Activated CD4-positive, alpha-beta T cell treated with anti-CD3 and anti-CD28 coated beads, Interleukin-2, amount 50 U/mL, for 16 hours (primary cell): ENCODE data around the gene CPA5.
"Not testable (repeated sequence)": the region's sequence is repeated elsewhere in the genome, so short reads cannot be mapped to it uniquely, and the experiment has no call there.

Experiments used
- DNase-seq: peaks from one replicate; pipeline ENCODE4 v3.0.0-alpha.2; 2020

Gene CPA5

GRCh38 chr7:130359276-130359857 lies 14.8 kb downstream of the CPA5 start:
- DNase-seq, result no peak

- DNase-seq, result no peak
Observed at GRCh38 chr7:130360518-130360917, 15.9 kb downstream of the CPA5 start.

GRCh38 chr7:130361681-130362080 lies 17.1 kb downstream of the CPA5 start:
- no peak for DNase-seq

GRCh38 chr7:130362251-130362816 lies 17.7 kb downstream of the CPA5 start:
- DNase-seq, result no peak

GRCh38 chr7:130363026-130363847 lies 18.6 kb downstream of the CPA5 start:
- DNase-seq, result peak; percentile 76

GRCh38 chr7:130364451-130364850 lies 19.8 kb downstream of the CPA5 start:
- DNase-seq, result no peak

GRCh38 chr7:130365088-130365487 lies 20.5 kb downstream of the CPA5 start:
- no peak for DNase-seq

- DNase-seq, result no peak
Observed at GRCh38 chr7:130365511-130366441, 21.2 kb downstream of the CPA5 start.

GRCh38 chr7:130366564-130366963 lies 21.9 kb downstream of the CPA5 start:
- DNase-seq, result no peak

- no peak for DNase-seq
Observed at GRCh38 chr7:130367088-130367755, 22.6 kb downstream of the CPA5 start.

- no peak for DNase-seq
Observed at GRCh38 chr7:130367836-130368746, 23.5 kb downstream of the CPA5 start.

- no peak for DNase-seq
Observed at GRCh38 chr7:130369110-130369711, 24.6 kb downstream of the CPA5 start.

- DNase-seq, result no peak
Observed at GRCh38 chr7:130369831-130370550, 25.4 kb downstream of the CPA5 start.

GRCh38 chr7:130371046-130371445 lies 26.4 kb downstream of the CPA5 start:
- no peak for DNase-seq

- DNase-seq, result no peak
Observed at GRCh38 chr7:130372402-130373165, 28.0 kb downstream of the CPA5 start.

GRCh38 chr7:130374507-130374906 lies 29.9 kb downstream of the CPA5 start:
- DNase-seq, result no peak

GRCh38 chr7:130376461-130376860 lies 31.8 kb downstream of the CPA5 start:
- DNase-seq, result not testable (repeated sequence)

GRCh38 chr7:130377178-130377577 lies 32.6 kb downstream of the CPA5 start:
- DNase-seq, result no peak

GRCh38 chr7:130379019-130379418 lies 34.4 kb downstream of the CPA5 start:
- no peak for DNase-seq
